Jurkat, Clone E6-1 (cell line): ENCODE results near the gene TP53RK.

Experiments used
- DNase-seq: peaks from one replicate; pipeline ENCODE4 v3.0.0-alpha.2; 2011; ENCODE audit warnings: low read depth, low spot score
- H3K4me3 ChIP-seq: 2 replicates; pipeline ENCODE4 v1.5.1; 2011; ENCODE audit warnings: mild to moderate bottlenecking, low read length, control low read depth, moderate library complexity

Gene TP53RK

DNA sequence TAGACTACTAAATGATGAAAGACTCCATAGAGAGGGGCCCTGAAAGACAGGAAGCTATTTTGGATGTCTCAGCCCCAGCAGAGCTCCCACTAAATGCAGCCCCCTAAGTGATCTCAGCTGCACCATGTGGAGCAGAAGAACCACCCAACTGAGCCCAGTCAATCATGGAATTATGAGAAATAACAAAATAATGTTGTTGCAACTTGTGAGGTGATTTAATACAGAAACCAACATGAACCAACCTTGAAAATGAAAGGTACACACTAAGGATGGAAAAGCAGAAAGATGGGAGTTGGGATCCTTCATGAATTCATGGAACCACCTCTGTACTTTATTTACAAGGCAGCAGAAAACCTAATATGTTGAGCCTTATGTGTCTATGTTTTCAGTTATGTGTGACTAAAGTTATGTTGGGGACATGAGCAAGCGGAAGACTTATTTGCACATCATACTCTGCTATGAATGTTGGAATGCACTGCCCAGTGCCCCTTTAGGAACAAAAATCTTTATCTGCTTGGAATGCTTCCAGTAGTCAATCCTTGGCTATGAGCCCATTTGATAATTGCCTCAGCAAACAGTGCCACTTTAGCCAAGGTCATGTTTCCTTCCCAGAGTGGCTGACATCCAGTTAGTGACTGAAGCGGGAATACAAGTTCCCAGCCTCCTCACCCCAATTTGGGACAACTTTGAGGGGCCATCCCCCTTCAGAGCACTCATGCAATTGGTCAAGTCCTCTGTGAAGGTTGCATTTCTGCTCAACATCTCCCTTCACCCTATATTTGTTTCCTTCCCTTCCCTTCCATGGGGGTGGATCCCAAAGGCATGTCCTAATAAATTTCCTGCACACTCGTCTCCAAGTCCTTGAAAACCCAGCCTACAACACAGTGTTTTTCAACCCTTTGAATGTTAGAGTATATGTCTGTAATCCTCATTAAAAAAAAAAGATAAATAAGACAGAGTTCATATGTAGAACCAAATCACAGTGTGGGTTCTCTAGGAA lies 18.4 kb downstream of the TP53RK start:
- DNase-seq = no peak
- no peak overlapping the region for H3K4me3 ChIP-seq

DNA sequence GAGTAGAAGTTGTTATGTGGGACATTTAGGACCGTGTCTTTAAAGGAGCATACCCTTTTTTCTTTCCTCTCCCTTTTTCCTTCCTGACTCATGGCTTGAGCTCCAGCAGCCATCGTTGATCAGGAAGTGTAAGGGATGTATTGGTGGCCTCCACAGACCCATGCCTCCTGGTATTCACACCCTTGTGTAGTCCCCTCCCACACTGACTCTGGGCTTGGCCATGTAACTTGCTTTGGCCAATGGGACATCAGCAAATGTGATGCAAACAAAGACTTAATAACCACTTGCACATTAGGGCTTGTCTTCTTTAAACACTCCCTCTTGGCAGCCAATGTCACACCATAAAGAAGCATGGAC lies 19.0 kb downstream of the TP53RK start:
- DNase-seq = no peak
- no peak overlapping the region for H3K4me3 ChIP-seq

DNA sequence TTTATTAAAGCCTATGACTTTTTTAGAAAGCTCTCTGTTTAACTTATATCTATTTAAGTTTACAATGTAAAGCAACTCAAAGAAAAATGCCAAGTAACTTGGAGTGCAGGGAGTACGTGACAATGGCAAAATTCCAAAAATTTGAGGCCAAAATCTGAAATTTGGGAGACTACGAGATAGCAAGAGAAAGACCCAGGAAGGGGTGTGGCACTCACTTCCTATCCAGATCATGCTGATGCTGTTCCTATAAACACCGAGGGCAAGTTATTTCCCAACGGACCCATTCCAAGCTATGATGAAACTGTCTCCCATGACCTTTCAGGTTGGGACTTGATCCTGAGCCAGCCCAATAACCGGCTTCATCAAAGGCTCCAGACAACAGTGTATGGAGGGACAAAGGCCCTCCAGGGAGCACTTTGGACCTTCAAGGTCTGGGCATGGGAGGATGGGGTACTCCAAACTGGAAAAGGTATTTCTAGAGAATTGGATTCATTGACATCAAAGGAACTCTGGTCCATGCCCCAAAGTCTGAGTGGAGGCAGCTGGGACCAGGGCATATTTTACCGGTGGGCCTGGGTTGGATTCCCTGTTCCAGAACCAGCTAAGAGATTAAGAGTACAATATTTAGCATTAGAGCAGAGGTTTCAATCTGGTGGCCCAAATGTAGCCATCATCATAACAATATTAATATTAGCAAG lies 22.3 kb downstream of the TP53RK start:
- no peak for DNase-seq
- no peak overlapping the region for H3K4me3 ChIP-seq

DNA sequence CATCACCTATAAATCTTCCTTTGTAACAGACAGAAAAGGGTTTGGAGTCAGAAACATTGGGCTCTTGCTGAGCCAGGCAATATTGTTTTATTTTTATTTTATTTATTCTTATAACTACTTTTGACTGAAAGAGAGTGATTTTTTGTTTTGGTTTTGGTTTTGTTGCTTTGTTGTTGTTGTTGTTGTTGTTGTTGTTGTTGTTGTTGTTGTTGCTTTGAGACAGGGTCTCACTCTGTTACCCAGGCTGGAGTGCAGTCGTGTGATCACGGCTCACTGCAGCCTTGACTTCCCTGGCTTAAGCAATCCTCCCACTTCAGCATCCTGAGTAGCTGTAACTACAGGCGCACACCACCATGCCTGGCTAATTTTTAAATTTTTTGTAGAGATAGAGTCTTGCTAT lies 22.9 kb downstream of the TP53RK start:
- DNase-seq = no peak
- H3K4me3 ChIP-seq = no peak overlapping the region

GRCh38 chr20:46665602-46666001 lies 23.6 kb downstream of the TP53RK start:
- no peak overlapping the region for H3K4me3 ChIP-seq
- no peak for DNase-seq

GRCh38 chr20:46663531-46663930 lies 25.7 kb downstream of the TP53RK start:
- no peak overlapping the region for H3K4me3 ChIP-seq
- no peak for DNase-seq

- no peak for DNase-seq
- no peak overlapping the region for H3K4me3 ChIP-seq
Observed at GRCh38 chr20:46661659-46662058, 27.6 kb downstream of the TP53RK start.

GRCh38 chr20:46660487-46660886 lies 28.8 kb downstream of the TP53RK start:
- no peak overlapping the region for H3K4me3 ChIP-seq
- no peak for DNase-seq

- no peak for DNase-seq
Observed at GRCh38 chr20:46657618-46658017, 31.6 kb downstream of the TP53RK start.

GRCh38 chr20:46657137-46657536 lies 32.1 kb downstream of the TP53RK start:
- H3K4me3 ChIP-seq = no peak overlapping the region
- DNase-seq = no peak

More at GRCh38 chr20:46657618-46658017, 31.6 kb downstream of the TP53RK start:
- no peak overlapping the region for H3K4me3 ChIP-seq

DNA sequence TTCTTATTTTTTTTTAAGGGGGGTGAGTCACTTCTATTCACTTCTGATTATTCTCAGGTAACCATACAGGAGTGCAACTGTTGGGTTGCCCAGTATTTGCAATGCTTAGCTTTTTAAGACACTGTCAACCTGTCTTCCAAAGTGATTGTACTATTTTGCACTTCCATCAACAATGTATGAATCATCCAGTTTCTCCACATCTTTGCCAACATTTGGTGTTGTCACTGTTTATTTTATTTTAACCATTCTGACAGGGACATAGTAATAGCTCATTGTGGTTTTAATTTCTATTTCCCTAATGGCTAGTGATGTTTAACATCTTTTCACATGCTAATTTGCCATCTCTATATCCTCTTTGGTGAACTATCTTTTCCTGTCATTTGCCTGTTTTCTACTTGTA lies 36.5 kb downstream of the TP53RK start:
- H3K4me3 ChIP-seq = no peak overlapping the region
- no peak for DNase-seq

DNA sequence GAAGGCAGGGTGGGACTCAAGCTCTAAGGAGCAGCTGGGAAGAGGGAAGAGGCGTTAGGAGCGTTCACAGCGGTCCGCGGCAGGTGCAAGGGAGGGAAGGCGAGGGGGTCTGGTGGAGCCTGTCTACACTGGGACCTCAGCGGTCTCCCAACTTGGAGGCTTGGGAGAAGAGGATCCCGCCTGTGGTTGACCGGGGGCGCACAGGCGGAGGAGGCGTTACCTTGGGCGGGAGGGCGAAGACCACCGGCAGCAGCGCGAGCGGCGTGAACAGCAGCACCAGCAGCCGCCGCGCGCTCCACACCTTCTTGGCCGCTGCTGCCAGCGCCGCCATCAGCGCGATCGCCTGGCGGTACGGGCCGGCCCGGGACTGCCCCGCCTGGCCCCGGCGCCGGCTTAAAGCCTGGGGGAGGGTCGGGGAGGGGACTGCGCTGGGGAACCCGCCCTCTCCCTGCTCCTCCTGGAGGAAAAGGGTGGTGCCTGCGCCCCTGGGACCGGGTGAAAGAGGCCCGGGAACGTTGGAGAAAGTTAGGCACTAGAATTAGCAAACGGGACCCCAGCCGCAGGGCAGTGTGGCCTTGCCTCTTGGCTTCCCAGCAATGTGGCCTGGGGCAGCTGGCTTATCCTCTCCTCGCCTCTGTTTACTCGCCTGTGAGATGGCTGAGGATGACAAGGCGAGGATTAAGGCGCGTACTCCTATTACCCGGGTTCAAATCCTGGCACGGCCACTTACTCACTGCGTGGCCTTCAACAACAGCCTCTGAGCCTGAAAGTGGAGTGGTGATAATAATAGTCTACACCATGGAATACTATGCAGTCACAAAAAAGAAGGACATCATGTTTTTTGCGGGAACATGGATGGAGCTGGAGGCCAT lies 37.9 kb downstream of the TP53RK start, which contains the start of gene SLC13A3:
SLC13A3 (minus strand) TSS at position 369 of the 872 bp plus-strand sequence; CDS start at position 331, 38 bp downstream.
- DNase-seq = no peak
- H3K4me3 ChIP-seq = no peak within 1 kb of the TSS

- H3K4me3 ChIP-seq = no peak overlapping the region
Observed at GRCh38 chr20:46650575-46651090, 38.6 kb downstream of the TP53RK start.

GRCh38 chr20:46649965-46650542 lies 39.2 kb downstream of the TP53RK start:
- DNase-seq = no peak
- H3K4me3 ChIP-seq = no peak overlapping the region

More at GRCh38 chr20:46650575-46651090, 38.6 kb downstream of the TP53RK start:
- DNase-seq = no peak

DNA sequence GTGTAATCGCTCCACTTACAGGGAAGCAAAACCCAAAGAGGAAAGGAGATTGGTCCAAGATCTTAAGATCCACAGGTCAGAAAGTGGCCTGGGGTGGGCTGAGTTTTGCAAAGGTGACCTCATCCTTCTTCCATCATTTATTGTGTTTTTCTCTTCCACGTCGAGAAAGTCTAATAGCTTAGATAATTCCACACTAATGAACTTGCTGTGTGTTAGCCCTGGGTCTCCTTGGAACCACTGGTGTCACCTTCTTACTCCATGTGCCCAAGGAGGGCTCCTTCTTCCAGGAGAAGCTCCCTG lies 39.6 kb downstream of the TP53RK start:
- H3K4me3 ChIP-seq = no peak overlapping the region
- DNase-seq = no peak

DNA sequence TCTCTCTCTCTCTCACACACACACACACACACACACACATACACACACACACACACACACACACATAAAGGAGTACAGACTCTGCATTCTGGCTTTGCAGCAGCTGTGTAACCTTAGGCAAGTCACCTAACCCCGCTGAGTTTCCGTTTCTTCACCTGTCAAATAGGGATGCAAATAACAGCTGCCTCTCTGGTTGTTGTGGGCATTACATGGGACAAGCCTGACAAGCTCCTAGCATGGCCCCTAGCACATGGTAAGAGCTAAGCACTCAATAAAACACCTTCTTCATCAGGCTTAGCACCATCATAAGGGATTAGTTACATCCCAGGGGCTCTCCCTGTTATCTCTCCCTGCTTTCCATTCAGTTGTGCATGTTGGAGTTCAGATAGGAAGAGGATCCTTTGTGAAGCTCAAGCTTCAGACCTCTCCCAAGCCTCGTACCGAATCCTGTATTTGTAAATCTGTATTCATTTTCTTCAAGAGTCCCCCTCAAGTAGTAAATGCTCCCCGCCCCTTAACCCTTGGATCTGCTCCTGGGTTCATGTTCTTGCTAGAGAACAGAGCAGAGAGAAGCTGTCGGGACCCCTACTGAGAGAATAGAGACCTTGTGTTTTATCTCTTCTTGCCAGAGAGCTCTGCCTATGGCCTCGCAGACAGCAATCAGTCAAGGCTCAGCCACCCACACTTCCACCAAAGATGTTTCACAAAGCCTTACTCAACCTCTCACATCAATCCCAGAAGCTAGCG lies 40.2 kb downstream of the TP53RK start:
- H3K4me3 ChIP-seq = no peak overlapping the region
- DNase-seq = peak; percentile 4

GRCh38 chr20:46647469-46647868 lies 41.8 kb downstream of the TP53RK start:
- H3K4me3 ChIP-seq = no peak overlapping the region
- no peak for DNase-seq

GRCh38 chr20:46646659-46647380 lies 42.4 kb downstream of the TP53RK start:
- no peak for DNase-seq
- H3K4me3 ChIP-seq = no peak overlapping the region
